GM10266 (cell line): Measurements from ENCODE around the gene TAS2R41.

ENCODE experiments used
- DNase-seq: peaks from one replicate; pipeline ENCODE4 v3.0.0; 2012; ENCODE audit errors: extremely low spot score
- TF ChIP-seq, protein P1 (sequence below): IDR thresholded peaks from 2 replicates; pipeline ENCODE4 v1.5.1; 2012; ENCODE audit warnings: mild to moderate bottlenecking, low read depth; ENCODE audit not compliant: control insufficient read depth, insufficient read depth; ENCODE audit errors: missing control alignments

The TAS2R41 gene

GRCh38 chr7:143492799-143493739 lies 15.4 kb downstream of the TAS2R41 start:
- no peak for DNase-seq
- TF ChIP-seq, protein P1, sequence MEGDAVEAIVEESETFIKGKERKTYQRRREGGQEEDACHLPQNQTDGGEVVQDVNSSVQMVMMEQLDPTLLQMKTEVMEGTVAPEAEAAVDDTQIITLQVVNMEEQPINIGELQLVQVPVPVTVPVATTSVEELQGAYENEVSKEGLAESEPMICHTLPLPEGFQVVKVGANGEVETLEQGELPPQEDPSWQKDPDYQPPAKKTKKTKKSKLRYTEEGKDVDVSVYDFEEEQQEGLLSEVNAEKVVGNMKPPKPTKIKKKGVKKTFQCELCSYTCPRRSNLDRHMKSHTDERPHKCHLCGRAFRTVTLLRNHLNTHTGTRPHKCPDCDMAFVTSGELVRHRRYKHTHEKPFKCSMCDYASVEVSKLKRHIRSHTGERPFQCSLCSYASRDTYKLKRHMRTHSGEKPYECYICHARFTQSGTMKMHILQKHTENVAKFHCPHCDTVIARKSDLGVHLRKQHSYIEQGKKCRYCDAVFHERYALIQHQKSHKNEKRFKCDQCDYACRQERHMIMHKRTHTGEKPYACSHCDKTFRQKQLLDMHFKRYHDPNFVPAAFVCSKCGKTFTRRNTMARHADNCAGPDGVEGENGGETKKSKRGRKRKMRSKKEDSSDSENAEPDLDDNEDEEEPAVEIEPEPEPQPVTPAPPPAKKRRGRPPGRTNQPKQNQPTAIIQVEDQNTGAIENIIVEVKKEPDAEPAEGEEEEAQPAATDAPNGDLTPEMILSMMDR = no peak

- TF ChIP-seq, protein P1 = no peak
- DNase-seq = no peak
These were observed 16.1 kb downstream of the TAS2R41 start for GRCh38 chr7:143493751-143494150.

DNA sequence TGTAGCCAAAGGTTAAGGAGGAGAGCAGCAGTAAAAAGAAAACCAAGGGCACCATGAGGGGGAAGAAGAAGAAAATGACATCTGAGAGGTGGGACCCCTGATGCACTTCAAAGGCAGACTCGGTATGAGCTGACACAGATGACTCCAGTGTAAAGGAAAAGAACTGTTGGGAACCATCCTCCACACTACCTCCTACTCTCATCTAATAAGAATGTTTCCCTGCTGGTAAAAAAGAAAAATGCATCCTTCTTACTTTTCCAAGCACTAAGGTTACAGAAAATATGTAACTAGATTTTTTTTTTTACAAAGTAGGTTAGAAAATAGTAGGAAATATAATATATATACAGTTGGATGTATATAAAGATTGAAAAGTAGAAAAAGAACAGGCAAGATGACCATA lies 16.9 kb downstream of the TAS2R41 start:
- DNase-seq = no peak
- TF ChIP-seq, protein P1 = no peak

GRCh38 chr7:143495851-143496250 lies 18.2 kb downstream of the TAS2R41 start:
- TF ChIP-seq, protein P1 = no peak
- no peak for DNase-seq

DNA sequence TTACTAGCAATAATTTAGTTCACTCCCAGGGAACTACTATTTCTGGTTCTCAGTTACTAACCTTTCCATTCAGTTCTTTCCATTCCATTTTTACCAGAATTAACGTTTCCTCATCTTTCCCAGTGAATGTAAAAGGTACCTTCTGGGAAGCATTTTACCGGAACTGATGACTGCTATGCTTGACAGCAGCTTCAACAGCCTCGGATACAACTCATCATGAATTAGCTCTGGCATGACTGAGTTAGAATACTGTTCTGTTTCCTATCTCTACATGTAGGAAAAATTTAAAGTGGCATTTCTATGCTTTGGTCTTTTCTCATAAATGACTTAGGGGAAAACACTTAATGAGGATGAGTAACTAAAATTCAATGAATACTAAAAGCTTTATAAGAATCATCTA lies 18.6 kb downstream of the TAS2R41 start:
- TF ChIP-seq, protein P1 = no peak

DNA sequence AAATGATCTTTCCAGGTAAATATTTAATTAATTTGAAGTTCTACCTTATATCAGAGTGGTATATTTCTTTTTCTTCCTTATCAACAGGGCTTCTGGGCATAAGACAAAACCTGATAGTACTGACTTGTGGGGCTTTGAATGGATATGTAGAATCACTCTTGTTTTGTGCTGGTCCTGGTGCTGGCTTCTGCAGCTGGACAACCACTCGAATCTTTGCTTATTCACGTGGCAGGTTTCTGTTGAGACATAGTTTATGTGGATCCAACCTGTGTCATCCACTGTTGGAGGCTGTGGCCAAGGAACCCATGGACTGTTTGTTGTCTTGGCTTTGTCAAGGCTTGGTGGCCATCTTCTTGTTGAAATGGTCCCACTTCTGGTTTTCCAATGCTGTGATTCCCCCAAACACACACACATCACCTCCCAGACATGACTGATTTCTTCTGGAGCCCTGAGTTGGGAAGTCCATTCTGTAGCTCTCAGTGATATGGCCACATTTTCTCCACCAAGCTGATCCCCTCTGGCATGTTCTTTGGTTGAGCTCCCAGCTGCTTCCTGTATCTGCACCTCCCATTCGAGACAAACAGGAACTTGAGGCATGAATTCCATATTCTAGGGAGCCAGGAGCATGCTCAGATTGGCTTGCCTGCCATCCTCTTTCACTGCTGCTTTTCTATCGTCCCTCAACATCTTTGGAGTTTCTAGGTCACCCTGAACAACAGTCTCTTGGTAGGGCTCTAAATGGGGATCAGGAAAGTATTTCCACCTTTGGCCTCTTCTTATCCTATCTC lies 19.5 kb downstream of the TAS2R41 start:
- TF ChIP-seq, protein P1 = no peak
- DNase-seq = no peak

More for the DNA sequence above, 18.6 kb downstream of the TAS2R41 start:
- DNase-seq = no peak
